Measurements from ENCODE around the gene GART.

- no peak for TF ChIP-seq CTCF (IDR thresholded peaks at IDR 0.05)
- TF ChIP-seq POLR2A (IDR thresholded peaks at IDR 0.05): no peak
Observed at GRCh38 chr21:33539616-33540015, 2.3 kb downstream of the GART start.

All from esophagus squamous epithelium (tissue), 4 donors.